Right lobe of liver (tissue), 6 donors: Measurements from ENCODE around the gene IGF2R. TPM values are rescaled to one million over a fixed set of nuclear protein-coding genes. Genes with fewer than 3 reads are reported as not detected.

ENCODE experiments used
- ATAC-seq, 4 donors: fragments of 200-7000 bp; cut with Tn5 transposase; one replicate each; pipeline ENCODE4 v1.9.1; 2020; ENCODE audit warnings: mild to moderate bottlenecking in 4 of 4, moderate library complexity in 4 of 4
- DNase-seq, 3 donors: peaks; one replicate each; pipeline ENCODE4 v3.0.0-alpha.2; 2020
- H3K27ac ChIP-seq, 3 donors: fragments of 200-600 bp; one replicate each; pipeline ENCODE4 v1.8.0; 2022
- H3K27me3 ChIP-seq, 2 donors: fragments of 200-600 bp; one replicate each; pipeline ENCODE4 v1.8.0; 2022
- H3K36me3 ChIP-seq, 4 donors: fragments of 200-600 bp; sonication (generic) in 1 of 4; one replicate each; pipeline versions ENCODE4 v1.5.1 to v1.8.0; 2017 to 2022; ENCODE audit warnings: control low read depth in 1 of 4
- H3K4me1 ChIP-seq, 4 donors: fragments of 200-600 bp; sonication (generic) in 1 of 4; one replicate each; pipeline versions ENCODE4 v1.5.1 to v1.8.0; 2017 to 2022; ENCODE audit warnings: control low read depth in 1 of 4
- H3K4me3 ChIP-seq, 3 donors: fragments of 200-600 bp; one replicate each; pipeline ENCODE4 v1.8.0; 2022
- H3K9me3 ChIP-seq, 4 donors: fragments of 200-600 bp; sonication (generic) in 1 of 4; one replicate each; pipeline versions ENCODE4 v1.5.1 to v1.8.0; 2017 to 2022; ENCODE audit warnings: control low read depth in 1 of 4
- CTCF ChIP-seq, 4 donors: fragments of 200-600 bp in 3 of 4; fragments of 450-650 bp in 1 of 4; IDR thresholded peaks; one replicate each; pipeline versions ENCODE4 v1.5.1 to v1.8.0; 2016 to 2022; ENCODE audit warnings: antibody characterized with exemption in 4 of 4, mild to moderate bottlenecking in 2 of 4
- POLR2A ChIP-seq: fragments of 450-650 bp; IDR thresholded peaks from one replicate; pipeline ENCODE4 v1.6.1; 2017; ENCODE audit warnings: antibody characterized with exemption, mild to moderate bottlenecking
- WGBS: methylation state at CpG from one replicate; pipeline ENCODE4 v1.1.6; 2018; ENCODE audit warnings: low coverage, low lambda C conversion rate; ENCODE audit not compliant: insufficient coverage; ENCODE audit errors: missing lambda C conversion rate; 5-methylcytosine and 5-hydroxymethylcytosine counted together
- intact Hi-C, 2 donors: fragments of 100-400 bp; cut with DNase I; formaldehyde crosslinking; loops; one replicate each; pipeline versions ENCODE4 v1.11.2 to v1.14.1; 2022
- total RNA-seq, 6 experiments: library from RNA; depleted of rRNA in 2 of 6; stranded (reverse); fragments of >200 nt in 2 of 6; fragmentation: NEBNext Ultra II Directional in 3 of 6; extraction: Animal tissue kit (Norgen Biotek cat#: 25700) in 3 of 6; gene quantifications; one replicate each; pipeline versions ENCODE4 v1.1.0 to v1.2.4, GENCODE V29; 2016 to 2023
- donor health status: DM: no; HTN: yes; CAD: no.
- donor health status: DM: no; HTN: no; CAD: no.
- donor health status: DM: no; HTN: no; CAD: no.
- donor health status: DM: no; HTN: yes; CAD: no.
- donor health status: DM: no; HTN: yes; CAD: no.

IGF2R gene
- total RNA-seq, 6 experiments from 2014 or later = 50.3 to 81.0 (median 67.1) TPM

- intact Hi-C loops = no loop called here
- ATAC-seq (peak in 2 of 4 donors; percentile 9 to 25), DNase-seq (no peak)
- peaks cover 0 to 3% (median 0%) of the 10 kb centered on the region in 4 donors for H3K36me3 ChIP-seq
- no peaks in the 10 kb centered on the region for H3K9me3 ChIP-seq
- no peaks in the 10 kb centered on the region for H3K27me3 ChIP-seq
- WGBS = 96% methylated on average over 9 of the region's 21 CpGs
- H3K27ac ChIP-seq = no peak overlapping the region
- peaks cover 0 to 4% (median 0%) of the 10 kb centered on the region in 4 donors for H3K4me1 ChIP-seq
- no peak overlapping the region for H3K4me3 ChIP-seq
- TF ChIP-seq CTCF (IDR thresholded peaks at IDR 0.05) = no peak
- TF ChIP-seq POLR2A = no peak
These were observed 35.7 kb downstream of the IGF2R start for GRCh38 chr6:160004419-160005175.

- 100% methylated on average over 1 of the region's 31 CpGs for WGBS
- intact Hi-C loops = no loop called here
- Histone ChIP-seq H3K4me1 (peaks cover 0 to 4% (median 0%) of the 10 kb centered on the region in 4 donors), H3K27me3 (no peaks in the 10 kb centered on the region), H3K9me3 (no peaks in the 10 kb centered on the region), H3K27ac (no peak overlapping the region), H3K36me3 (peaks cover 0 to 9% (median 2%) of the 10 kb centered on the region in 4 donors), H3K4me3 (no peak overlapping the region)
- no peak for DNase-seq
- TF ChIP-seq POLR2A = no peak
- TF ChIP-seq CTCF (IDR thresholded peaks at IDR 0.05) = no peak
- ATAC-seq = no peak
These were observed 36.3 kb downstream of the IGF2R start for GRCh38 chr6:160005211-160005610.

GRCh38 chr6:160005861-160006540 is 37.1 kb downstream of the IGF2R start:
- peaks cover 0 to 17% (median 6%) of the 10 kb centered on the region in 4 donors for H3K36me3 ChIP-seq
- no peak overlapping the region for H3K27ac ChIP-seq
- intact Hi-C loops = no loop called here
- no peak overlapping the region for H3K4me3 ChIP-seq
- DNase-seq (no peak), ATAC-seq (peak; percentile 69 to 78 (median 72))
- peaks cover 0 to 4% (median 0%) of the 10 kb centered on the region in 4 donors for H3K4me1 ChIP-seq
- no peaks in the 10 kb centered on the region for H3K9me3 ChIP-seq
- no peaks in the 10 kb centered on the region for H3K27me3 ChIP-seq
- WGBS = 72% methylated on average over 44 of the region's 57 CpGs
- TF ChIP-seq CTCF (IDR thresholded peaks at IDR 0.05) = no peak
- no peak for TF ChIP-seq POLR2A

GRCh38 chr6:160007145-160007544 is 38.3 kb downstream of the IGF2R start:
- Histone ChIP-seq H3K4me3 (no peak overlapping the region), H3K36me3 (peaks cover 0 to 27% (median 7%) of the 10 kb centered on the region in 4 donors), H3K27me3 (no peaks in the 10 kb centered on the region), H3K4me1 (peaks cover 0 to 4% (median 0%) of the 10 kb centered on the region in 4 donors), H3K9me3 (no peaks in the 10 kb centered on the region), H3K27ac (no peak overlapping the region)
- ATAC-seq = peak in 2 of 4 donors; percentile 39 to 48
- WGBS = 45% methylated on average over 1 of the region's 1 CpG
- TF ChIP-seq POLR2A (no peak), CTCF (IDR thresholded peaks at IDR 0.05) (no peak)
- DNase-seq = no peak
- intact Hi-C loops = no loop called here
